Activated T-helper 1 cell treated with anti-CD3 and anti-CD28 coated beads, Interleukin-12 subunit alpha, Interleukin-12 subunit beta, Interleukin-2, Interleukin-4 antibody, amounts not matched to agents 30 ng/mL and 10 ng/mL and 1 ng/mL, durations not matched to agents 14 hours and 24 hours and 36 hours (primary cell): ENCODE data around the gene STMP1. TPM values are rescaled to one million over a fixed set of nuclear protein-coding genes. Genes with fewer than 3 reads are reported as not detected.
"Not testable (repeated sequence)": the region's sequence is repeated elsewhere in the genome, so short reads cannot be mapped to it uniquely, and the experiment has no call there.

ENCODE experiments used
- DNase-seq: peaks from one replicate; pipeline ENCODE4 v3.0.0; 2021; ENCODE audit warnings: low spot score
- H3K27ac Mint-ChIP-seq: one replicate; pipeline ENCODE4 v1.8.0; 2021; ENCODE audit warnings: mild to moderate bottlenecking, mixed read lengths
- H3K27me3 Mint-ChIP-seq: one replicate; pipeline ENCODE4 v1.8.0; 2022; ENCODE audit warnings: mild to moderate bottlenecking, moderate library complexity, mixed read lengths; ENCODE audit not compliant: insufficient read depth
- H3K36me3 Mint-ChIP-seq: one replicate; pipeline ENCODE4 v1.8.0; 2021; ENCODE audit warnings: low read depth, mixed read lengths
- H3K4me1 Mint-ChIP-seq: one replicate; pipeline ENCODE4 v1.8.0; 2021; ENCODE audit warnings: low read depth, mixed read lengths
- H3K4me3 Mint-ChIP-seq: one replicate; pipeline ENCODE4 v1.8.0; 2021; ENCODE audit warnings: mild to moderate bottlenecking, moderate library complexity, mixed read lengths
- H3K9me3 Mint-ChIP-seq: one replicate; pipeline ENCODE4 v1.8.0; 2021; ENCODE audit warnings: mixed read lengths
- intact Hi-C: fragments of 100-400 bp; cut with micrococcal nuclease; formaldehyde crosslinking; loops from one replicate; pipeline ENCODE4 v1.15.1; 2024
- total RNA-seq: library from RNA; stranded (reverse); gene quantifications from 2 replicates; pipeline ENCODE4 v1.2.3, GENCODE V29; 2022

Gene STMP1
- total RNA-seq, 1 donor from 2014 or later: 24.7 TPM

GRCh38 chr7:135648235-135648634 is 14.1 kb upstream of the STMP1 start:
- no peak for DNase-seq
- Mint-ChIP-seq H3K27me3 (no peaks in the 10 kb centered on the region), H3K9me3 (no peaks in the 10 kb centered on the region), H3K27ac (no peak overlapping the region), H3K4me1 (no peaks in the 10 kb centered on the region), H3K36me3 (peaks cover 24% of the 10 kb centered on the region), H3K4me3 (no peak overlapping the region)
- intact Hi-C loops: no loop called here

GRCh38 chr7:135650831-135651573 is 11.3 kb upstream of the STMP1 start:
- intact Hi-C loops: no loop called here
- Mint-ChIP-seq H3K9me3 (no peaks in the 10 kb centered on the region), H3K27me3 (no peaks in the 10 kb centered on the region), H3K4me3 (no peak overlapping the region), H3K4me1 (no peaks in the 10 kb centered on the region), H3K36me3 (peaks cover 6% of the 10 kb centered on the region), H3K27ac (no peak overlapping the region)
- DNase-seq: no peak

- H3K36me3 Mint-ChIP-seq: no peaks in the 10 kb centered on the region
- H3K4me1 Mint-ChIP-seq: no peaks in the 10 kb centered on the region
- intact Hi-C loops: no loop called here
- no peaks in the 10 kb centered on the region for H3K9me3 Mint-ChIP-seq
- H3K27me3 Mint-ChIP-seq: no peaks in the 10 kb centered on the region
- H3K27ac Mint-ChIP-seq: no peak overlapping the region
- no peak overlapping the region for H3K4me3 Mint-ChIP-seq
- DNase-seq: no peak
Measured at GRCh38 chr7:135653340-135654080, 8.8 kb upstream of the STMP1 start.

- H3K27ac Mint-ChIP-seq: no peak overlapping the region
- H3K9me3 Mint-ChIP-seq: no peaks in the 10 kb centered on the region
- peaks cover 5% of the 10 kb centered on the region for H3K36me3 Mint-ChIP-seq
- DNase-seq: no peak
- no peak overlapping the region for H3K4me3 Mint-ChIP-seq
- no peaks in the 10 kb centered on the region for H3K27me3 Mint-ChIP-seq
- H3K4me1 Mint-ChIP-seq: peaks cover 9% of the 10 kb centered on the region
- intact Hi-C loops: no loop called here
Measured at GRCh38 chr7:135658564-135658963, 3.8 kb upstream of the STMP1 start.

- Mint-ChIP-seq H3K9me3 (no peaks in the 10 kb centered on the region), H3K36me3 (peaks cover 7% of the 10 kb centered on the region), H3K4me3 (no peak overlapping the region), H3K27ac (no peak overlapping the region), H3K27me3 (no peaks in the 10 kb centered on the region), H3K4me1 (peaks cover 14% of the 10 kb centered on the region)
- intact Hi-C loops: no loop called here
- DNase-seq: no peak
Measured at GRCh38 chr7:135659159-135659846, 3.0 kb upstream of the STMP1 start.

GRCh38 chr7:135661311-135662122 is 797 bp upstream of the STMP1 start:
- peaks cover 22% of the 10 kb centered on the region for H3K4me1 Mint-ChIP-seq
- peak overlapping the region; percentile 77 for H3K27ac Mint-ChIP-seq
- peaks cover 9% of the 10 kb centered on the region for H3K36me3 Mint-ChIP-seq
- intact Hi-C loops: loop anchor here (1.0 to 10.0 kb wide), 9 partner anchors 103 to 1344 kb away; partner anchors contain the start of genes AKR1B1, CNOT4, CYREN and MTPN
- H3K4me3 Mint-ChIP-seq: peak overlapping the region; percentile 97
- no peaks in the 10 kb centered on the region for H3K9me3 Mint-ChIP-seq
- no peaks in the 10 kb centered on the region for H3K27me3 Mint-ChIP-seq
- DNase-seq: no peak

- H3K27me3 Mint-ChIP-seq: no peaks in the 10 kb centered on the region
- no peak for DNase-seq
- H3K9me3 Mint-ChIP-seq: no peaks in the 10 kb centered on the region
- peak overlapping the region; percentile 77 for H3K27ac Mint-ChIP-seq
- intact Hi-C loops: loop anchor here (1.0 to 10.0 kb wide), 9 partner anchors 104 to 1345 kb away; partner anchors contain the start of genes AKR1B1, CNOT4, CYREN and MTPN
- peaks cover 22% of the 10 kb centered on the region for H3K4me1 Mint-ChIP-seq
- H3K4me3 Mint-ChIP-seq: peak overlapping the region; percentile 97
- peaks cover 13% of the 10 kb centered on the region for H3K36me3 Mint-ChIP-seq
Measured at GRCh38 chr7:135662123-135662372, 266 bp upstream of the STMP1 start.

GRCh38 chr7:135664046-135664589 is 1.8 kb downstream of the STMP1 start:
- peaks cover 17% of the 10 kb centered on the region for H3K36me3 Mint-ChIP-seq
- H3K4me3 Mint-ChIP-seq: peak overlapping the region; percentile 79

GRCh38 chr7:135665042-135665441 is 2.7 kb downstream of the STMP1 start:
- H3K27ac Mint-ChIP-seq: no peak overlapping the region
- no peaks in the 10 kb centered on the region for H3K27me3 Mint-ChIP-seq
- H3K9me3 Mint-ChIP-seq: no peaks in the 10 kb centered on the region
- H3K36me3 Mint-ChIP-seq: peaks cover 17% of the 10 kb centered on the region
- no peak for DNase-seq
- peaks cover 32% of the 10 kb centered on the region for H3K4me1 Mint-ChIP-seq
- intact Hi-C loops: loop anchor here (10.0 kb wide), 2 partner anchors 930 to 1210 kb away; partner anchors contain the start of gene AKR1B1
- H3K4me3 Mint-ChIP-seq: no peak overlapping the region

More at GRCh38 chr7:135664046-135664589, 1.8 kb downstream of the STMP1 start:
- intact Hi-C loops: loop anchor here (5.0 to 10.0 kb wide), 4 partner anchors 343 to 1347 kb away; partner anchors contain the start of genes AKR1B1 and SLC35B4
- no peaks in the 10 kb centered on the region for H3K9me3 Mint-ChIP-seq
- no peak for DNase-seq
- H3K4me1 Mint-ChIP-seq: peaks cover 29% of the 10 kb centered on the region
- H3K27ac Mint-ChIP-seq: peak overlapping the region; percentile 40
- H3K27me3 Mint-ChIP-seq: no peaks in the 10 kb centered on the region

- intact Hi-C loops: loop anchor here (10.0 kb wide), 2 partner anchors 931 to 1211 kb away; partner anchors contain the start of gene AKR1B1
- H3K9me3 Mint-ChIP-seq: no peaks in the 10 kb centered on the region
- H3K4me3 Mint-ChIP-seq: no peak overlapping the region
- peaks cover 17% of the 10 kb centered on the region for H3K36me3 Mint-ChIP-seq
- peaks cover 32% of the 10 kb centered on the region for H3K4me1 Mint-ChIP-seq
- no peaks in the 10 kb centered on the region for H3K27me3 Mint-ChIP-seq
- no peak for DNase-seq
- no peak overlapping the region for H3K27ac Mint-ChIP-seq
Measured at GRCh38 chr7:135666156-135666555, 3.8 kb downstream of the STMP1 start.

- intact Hi-C loops: loop anchor here (10.0 kb wide), 2 partner anchors 932 to 1212 kb away; partner anchors contain the start of gene AKR1B1
- H3K27ac Mint-ChIP-seq: no peak overlapping the region
- H3K36me3 Mint-ChIP-seq: peaks cover 15% of the 10 kb centered on the region
- DNase-seq: no peak
- H3K4me1 Mint-ChIP-seq: peaks cover 26% of the 10 kb centered on the region
- H3K27me3 Mint-ChIP-seq: no peaks in the 10 kb centered on the region
- no peaks in the 10 kb centered on the region for H3K9me3 Mint-ChIP-seq
- H3K4me3 Mint-ChIP-seq: no peak overlapping the region
Measured at GRCh38 chr7:135666846-135667245, 4.5 kb downstream of the STMP1 start.

GRCh38 chr7:135667626-135668025 is 5.3 kb downstream of the STMP1 start:
- not testable (repeated sequence) for H3K4me3 Mint-ChIP-seq, H3K27me3 Mint-ChIP-seq, H3K27ac Mint-ChIP-seq, H3K9me3 Mint-ChIP-seq, DNase-seq
- Mint-ChIP-seq H3K4me1 (peaks cover 23% of the 10 kb centered on the region), H3K36me3 (peaks cover 14% of the 10 kb centered on the region)
- intact Hi-C loops: loop anchor here (10.0 kb wide), 2 partner anchors 933 to 1213 kb away; partner anchors contain the start of gene AKR1B1
